Activated CD4-positive, alpha-beta T cell treated with anti-CD3 and anti-CD28 coated beads, Interleukin-2, Interleukin-6, amounts not matched to agents 100 ng/mL and 50 ng/mL, durations not matched to agents 16 hours and 8 hours (primary cell): Measurements from ENCODE around the gene HS3ST1.

Experiments used
- DNase-seq: peaks from one replicate; pipeline ENCODE4 v3.0.0-alpha.2; 2020

Gene HS3ST1

GRCh38 chr4:11430536-11430935, 1.8 kb upstream of the HS3ST1 start:
- no peak for DNase-seq

DNA sequence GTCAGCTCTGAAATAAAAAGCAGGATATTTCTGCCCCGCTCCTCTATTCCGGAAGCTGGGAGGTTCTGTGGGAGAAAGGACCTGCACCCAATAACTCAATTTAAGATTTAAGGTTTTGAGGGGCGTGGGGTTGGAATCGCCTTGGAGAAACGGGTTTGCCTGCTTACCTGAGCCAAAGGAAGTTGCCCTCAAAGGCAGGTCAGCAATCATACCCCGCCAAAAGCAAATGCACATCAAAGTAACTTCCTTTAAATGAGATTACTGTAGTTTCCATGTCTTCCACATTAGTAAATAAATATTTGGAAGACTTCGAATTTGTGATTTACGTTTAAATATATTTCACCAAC, 978 bp upstream of the HS3ST1 start:
- DNase-seq = no peak

DNA sequence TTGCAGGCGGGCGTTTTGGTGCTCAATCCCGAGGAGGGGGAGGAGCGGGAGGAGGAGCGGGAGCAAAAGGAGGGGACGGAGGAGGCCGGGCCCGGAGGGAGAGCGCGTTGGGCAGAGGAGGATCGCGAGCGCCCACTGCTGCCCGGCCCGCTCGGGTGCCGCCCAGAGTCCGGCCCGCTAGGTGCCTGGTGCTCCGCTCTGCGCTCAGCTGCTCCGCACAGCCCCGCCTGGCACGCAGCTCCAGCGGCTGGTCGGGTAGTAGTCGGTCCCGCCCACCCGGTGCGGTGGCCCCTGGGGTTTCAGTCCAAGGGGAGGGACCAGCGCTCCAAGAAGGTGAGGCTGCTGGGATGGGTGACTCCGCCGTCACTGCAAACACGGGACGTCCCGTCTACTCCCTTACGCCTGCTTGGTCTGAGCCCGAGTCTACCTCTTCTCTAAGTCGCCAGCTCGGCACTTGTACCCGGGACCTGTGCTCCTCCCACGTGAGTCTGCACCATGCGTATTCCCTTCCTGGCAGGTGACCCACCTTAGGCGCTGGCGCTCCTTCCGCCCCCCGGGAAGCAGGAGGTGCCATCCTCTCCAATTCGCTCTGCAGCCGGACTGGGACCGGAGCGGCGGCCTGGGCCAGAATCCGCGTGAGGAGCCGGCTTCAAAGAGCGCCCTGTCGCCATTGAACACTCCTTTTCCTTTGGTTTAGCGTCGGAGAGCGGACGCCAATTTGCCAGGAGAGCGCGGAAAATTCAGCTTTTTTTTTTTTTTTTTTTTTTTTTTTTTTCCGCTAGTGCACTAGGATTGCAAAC, 405 bp upstream of the HS3ST1 start:
- peak; percentile 47 for DNase-seq

- no peak for DNase-seq
Observed at GRCh38 chr4:11427121-11427996, 1.3 kb downstream of the HS3ST1 start.

GRCh38 chr4:11426731-11427120, 2.0 kb downstream of the HS3ST1 start:
- no peak for DNase-seq

DNA sequence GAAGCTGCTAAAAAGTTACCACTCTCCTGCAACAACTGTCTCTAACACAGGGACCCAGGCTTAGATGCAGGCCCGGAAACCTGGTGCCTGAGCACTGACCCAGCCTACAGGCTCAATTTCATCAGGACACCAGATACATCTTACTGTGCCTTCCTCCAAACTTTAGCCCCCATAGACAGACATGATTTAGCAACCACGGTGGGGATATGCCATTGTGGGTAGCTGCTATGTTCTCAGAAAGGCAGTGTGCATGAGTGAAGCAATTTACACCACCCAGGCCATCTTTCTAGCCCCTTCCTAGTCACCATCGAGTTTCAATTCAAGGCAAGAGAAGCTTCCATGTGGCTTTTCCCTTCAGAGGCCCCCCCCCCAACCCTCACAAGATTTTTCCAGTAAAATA, 2.7 kb downstream of the HS3ST1 start:
- no peak for DNase-seq

GRCh38 chr4:11424856-11425255, 3.8 kb downstream of the HS3ST1 start:
- DNase-seq = no peak

GRCh38 chr4:11424000-11424399, 4.7 kb downstream of the HS3ST1 start:
- DNase-seq = peak; percentile 35

GRCh38 chr4:11423465-11423864, 5.2 kb downstream of the HS3ST1 start:
- DNase-seq = no peak

DNA sequence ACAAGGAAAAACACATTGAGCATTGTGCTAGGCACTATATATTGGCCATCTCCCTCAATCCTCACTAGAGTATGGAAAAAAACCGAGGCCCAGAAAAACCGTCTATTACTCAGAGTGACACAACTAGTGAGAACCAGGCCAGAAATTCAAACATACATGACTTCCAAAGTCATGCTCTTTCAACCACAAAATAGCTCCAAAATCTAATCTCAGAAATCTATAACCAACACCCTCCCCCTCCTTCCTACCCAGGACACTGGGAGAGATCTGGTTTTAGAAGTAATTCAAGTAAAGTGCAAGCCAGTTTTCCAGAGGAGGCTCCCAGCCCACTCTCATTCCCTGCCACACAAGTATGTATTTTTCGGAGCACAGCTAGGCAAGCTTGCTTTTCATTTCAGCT, 7.6 kb downstream of the HS3ST1 start:
- DNase-seq = no peak

GRCh38 chr4:11420327-11420726, 8.4 kb downstream of the HS3ST1 start:
- DNase-seq = no peak

- peak; percentile 7 for DNase-seq
Observed at GRCh38 chr4:11418610-11419009, 10.1 kb downstream of the HS3ST1 start.

- DNase-seq = no peak
Observed at GRCh38 chr4:11416767-11417113, 12.0 kb downstream of the HS3ST1 start.

- no peak for DNase-seq
Observed at GRCh38 chr4:11416071-11416766, 12.5 kb downstream of the HS3ST1 start.

DNA sequence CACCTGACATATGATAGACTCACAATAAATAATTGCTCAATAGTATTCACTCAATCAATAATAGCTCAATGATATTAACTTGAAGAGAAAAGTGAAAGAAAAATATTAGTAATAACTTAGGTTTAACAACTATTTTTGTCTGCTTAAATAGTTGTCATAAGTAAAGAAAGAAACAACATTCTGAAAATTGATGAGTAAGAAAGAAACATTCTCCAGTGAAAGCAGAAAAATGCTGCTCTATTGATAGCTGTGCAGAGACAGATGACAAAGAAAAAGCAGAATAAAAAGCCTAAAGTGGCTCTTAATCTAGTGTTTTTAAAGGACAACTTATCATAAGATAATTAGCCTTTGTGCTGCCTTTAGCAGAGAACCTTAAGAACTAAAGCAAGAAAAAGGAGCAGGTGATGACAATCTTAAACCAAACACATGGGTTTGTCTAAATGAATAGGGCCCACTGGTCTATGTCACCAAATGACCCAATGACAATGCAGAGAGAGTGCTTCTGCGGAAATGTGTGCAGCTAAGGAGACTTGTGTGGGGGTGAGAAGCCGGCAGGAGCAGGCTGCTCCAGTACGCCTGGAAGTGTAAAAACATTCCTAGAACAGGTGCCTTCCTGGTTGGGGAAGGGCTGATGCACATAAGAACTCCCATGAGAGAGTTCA, 13.2 kb downstream of the HS3ST1 start:
- no peak for DNase-seq

DNA sequence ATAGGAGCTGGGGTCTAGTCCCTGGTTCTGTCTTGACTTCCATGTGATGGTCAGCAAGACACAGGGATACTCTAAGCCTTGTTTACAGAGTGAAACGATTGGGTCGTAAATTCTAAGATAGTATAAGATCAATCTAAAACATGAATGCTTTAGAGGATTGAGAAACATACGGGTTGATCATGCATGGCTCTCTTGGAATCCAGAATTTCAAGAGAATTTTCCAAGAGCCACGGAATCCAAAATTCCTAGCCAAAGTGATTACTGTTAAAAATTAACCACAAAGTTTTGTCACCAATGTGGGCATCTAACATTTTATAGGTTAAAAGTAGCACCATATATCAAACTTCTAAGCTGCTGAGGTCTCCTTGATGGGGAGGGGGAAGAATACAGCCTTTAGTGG, 16.5 kb downstream of the HS3ST1 start:
- no peak for DNase-seq

DNA sequence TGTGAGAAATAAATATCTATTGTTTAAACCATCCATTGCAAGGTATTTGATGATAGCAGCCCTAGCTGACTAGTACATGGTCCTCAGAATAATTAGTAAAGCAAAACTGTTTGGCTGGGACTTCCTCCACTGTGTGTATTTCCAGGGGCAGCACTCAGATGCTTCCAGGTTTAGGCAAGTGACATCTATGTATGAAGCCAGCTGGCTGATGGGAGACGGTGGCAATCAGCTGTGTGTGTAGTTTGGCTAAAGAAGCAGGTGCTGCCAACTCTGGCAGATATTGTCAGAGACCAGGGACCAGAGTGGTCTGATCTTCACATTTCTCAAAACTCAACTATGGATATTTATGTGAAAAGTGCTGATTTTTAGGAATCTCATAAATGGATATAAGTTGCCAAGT, 19.1 kb downstream of the HS3ST1 start:
- no peak for DNase-seq

- no peak for DNase-seq
Observed at GRCh38 chr4:11408233-11408967, 20.3 kb downstream of the HS3ST1 start.

DNA sequence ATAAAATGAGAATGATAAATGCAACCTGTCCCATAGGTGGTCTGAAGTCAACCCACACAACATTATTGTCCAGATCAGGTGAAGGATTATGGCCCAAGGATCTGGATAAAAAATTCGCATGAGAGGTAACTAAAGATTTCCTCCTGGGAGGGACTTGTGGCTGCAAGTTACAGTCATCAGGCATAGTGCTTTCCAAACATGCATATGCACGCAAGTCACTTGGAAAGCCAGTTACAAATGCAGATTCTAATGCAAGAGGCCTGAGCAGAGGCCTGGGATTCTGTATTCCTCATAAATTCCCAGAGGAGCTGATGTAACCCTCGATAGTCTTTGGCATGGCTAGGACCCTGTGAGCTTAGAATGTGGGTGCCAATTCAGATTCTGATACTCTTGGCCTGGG, 21.1 kb downstream of the HS3ST1 start:
- DNase-seq = no peak

DNA sequence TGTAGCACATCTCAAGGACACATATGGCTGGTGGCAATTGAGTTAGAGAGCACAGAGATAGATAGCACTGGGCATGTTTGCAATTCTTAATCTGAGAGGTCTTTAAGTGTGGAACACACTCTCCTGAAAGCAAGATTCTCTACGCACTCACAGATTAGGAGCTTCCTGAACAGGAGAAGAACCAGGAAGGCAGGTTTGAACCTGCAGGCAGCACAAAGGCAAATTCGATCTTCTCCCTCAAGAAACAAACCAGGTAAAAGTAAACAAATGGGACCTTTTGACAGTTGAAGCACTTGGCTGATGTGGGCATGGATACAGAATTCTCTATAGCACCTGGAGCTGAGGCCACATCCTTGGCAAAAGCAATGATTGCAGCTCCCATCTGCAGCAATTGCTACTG, 24.3 kb downstream of the HS3ST1 start:
- no peak for DNase-seq

DNA sequence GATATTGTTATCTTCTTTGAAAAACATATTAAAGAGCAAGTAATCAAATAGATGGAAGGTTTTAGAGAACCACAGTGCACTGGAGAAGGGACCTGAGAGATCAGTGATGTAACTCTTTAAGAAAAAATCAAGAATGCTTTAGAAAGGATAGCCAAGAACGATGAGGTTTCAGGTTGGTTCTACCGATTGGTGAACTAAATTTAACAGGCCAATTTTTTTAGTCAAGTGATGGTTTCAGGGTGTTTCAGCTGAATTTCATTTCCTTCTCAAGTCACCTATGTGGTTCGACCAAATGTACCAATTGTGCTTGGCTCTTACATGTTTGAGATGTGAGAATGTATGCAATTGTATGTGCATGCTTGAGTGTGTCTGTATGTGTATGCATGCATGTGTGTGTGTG, 26.5 kb downstream of the HS3ST1 start:
- no peak for DNase-seq

DNA sequence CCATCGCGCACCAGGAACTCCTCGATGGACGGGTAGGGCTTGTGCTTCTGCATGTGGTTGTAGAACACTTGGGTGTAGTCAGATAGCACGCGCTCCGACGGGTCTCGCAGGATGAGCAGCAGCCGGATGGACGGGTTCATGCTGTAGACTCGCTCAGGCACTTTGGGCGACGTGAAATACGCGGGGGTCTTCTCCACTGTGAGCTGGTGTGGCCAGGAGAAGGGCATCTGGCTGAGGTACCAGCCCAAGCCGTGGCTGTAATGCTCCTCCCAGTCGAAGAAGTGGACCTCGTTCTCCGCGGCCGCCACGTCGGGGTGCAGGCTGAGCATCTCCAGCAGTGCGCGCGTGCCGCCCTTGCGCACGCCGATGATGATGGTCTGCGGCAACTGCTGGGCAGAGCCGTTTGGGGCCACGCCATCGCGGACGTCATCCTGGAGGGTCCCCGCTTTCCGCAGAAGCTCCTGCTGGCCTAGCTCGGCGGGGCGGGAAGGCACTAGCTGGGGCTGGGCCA, 29.2 kb downstream of the HS3ST1 start:
- no peak for DNase-seq
